Adrenal gland (tissue), 5 donors: ENCODE measurements around the gene POTEH.
"Not testable (repeated sequence)": the region's sequence is repeated elsewhere in the genome, so short reads cannot be mapped to it uniquely, and the experiment has no call there.

Source experiments
- CTCF ChIP-seq, 6 experiments: fragments of 450-650 bp in 4 of 6; fragments of 200-600 bp in 2 of 6; sonication (generic) in 1 of 6; IDR thresholded peaks; 1 replicate in 5 of 6; 2 replicates in 1 of 6; pipeline versions ENCODE4 v1.5.1 to v1.8.0; 2016 to 2021; ENCODE audit warnings: antibody characterized with exemption in 6 of 6, mild to moderate bottlenecking in 2 of 6, moderate library complexity in 1 of 6
- POLR2A ChIP-seq, 2 donors: fragments of 450-650 bp; IDR thresholded peaks; one replicate each; pipeline ENCODE4 v1.6.1; 2017; ENCODE audit warnings: antibody characterized with exemption in 2 of 2, mild to moderate bottlenecking in 2 of 2, moderate library complexity in 1 of 2
- donor health status: DM: no; HTN: no; CAD: no.

- not testable (repeated sequence) for TF ChIP-seq POLR2A, CTCF (IDR thresholded peaks at IDR 0.05)
Observed at GRCh38 chr22:15664682-15665081, 25.1 kb upstream of the POTEH start.
